Epithelial cell of esophagus (primary cell): ENCODE measurements around the gene PCNX1.
A peak's percentile ranks its signal among the peaks of the same experiment; 100 is the strongest.

Experiments
- DNase-seq: peaks from one replicate; pipeline ENCODE4 v3.0.0; 2010; ENCODE audit warnings: low read depth
- H3K4me3 ChIP-seq: 2 replicates; pipeline ENCODE4 v1.5.1; 2011; ENCODE audit warnings: mild to moderate bottlenecking, low read length, control low read depth
- TF ChIP-seq, protein P1 (sequence below): IDR thresholded peaks from 2 replicates; pipeline ENCODE4 v1.5.1; 2011; ENCODE audit warnings: low read depth, mild to moderate bottlenecking, low read length, control low read depth, inconsistent platforms; ENCODE audit not compliant: insufficient read depth; ENCODE audit errors: missing control alignments

The PCNX1 gene

DNA sequence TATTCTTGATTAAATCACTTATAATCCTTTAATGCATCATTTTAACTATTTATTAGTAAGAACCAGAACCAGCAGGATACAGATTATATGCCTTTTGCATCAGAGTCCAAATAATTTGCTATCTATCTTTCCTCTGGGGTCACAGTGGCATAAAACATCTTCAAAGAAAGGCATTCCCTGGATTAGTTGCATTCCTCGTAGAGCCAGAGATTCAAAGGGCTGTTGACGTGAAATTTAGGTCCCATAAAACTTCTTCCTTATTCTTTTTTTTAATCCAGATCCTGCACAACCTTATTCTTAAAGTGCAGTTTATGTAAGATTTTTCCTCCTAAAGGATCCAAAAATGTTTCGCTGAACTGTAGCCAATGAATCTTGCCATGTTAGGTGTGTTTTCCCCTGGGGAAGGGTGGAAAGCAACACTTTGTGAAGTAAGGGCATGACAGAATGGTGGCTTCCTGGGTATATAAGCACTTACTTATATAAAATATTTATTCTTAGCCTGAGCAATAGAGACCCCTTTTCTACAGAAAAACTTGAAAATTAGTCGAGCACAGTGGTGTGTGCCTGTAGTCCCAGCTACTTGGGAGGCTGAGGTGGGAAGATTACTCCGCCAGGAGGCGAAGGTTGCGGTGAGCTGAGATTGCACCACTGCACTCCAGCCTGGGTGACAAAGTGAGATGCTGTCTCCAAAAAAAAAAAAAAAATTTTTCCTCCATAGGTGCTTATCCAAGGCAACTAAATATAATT, 208.7 kb downstream of the PCNX1 start:
- TF ChIP-seq, protein P1, sequence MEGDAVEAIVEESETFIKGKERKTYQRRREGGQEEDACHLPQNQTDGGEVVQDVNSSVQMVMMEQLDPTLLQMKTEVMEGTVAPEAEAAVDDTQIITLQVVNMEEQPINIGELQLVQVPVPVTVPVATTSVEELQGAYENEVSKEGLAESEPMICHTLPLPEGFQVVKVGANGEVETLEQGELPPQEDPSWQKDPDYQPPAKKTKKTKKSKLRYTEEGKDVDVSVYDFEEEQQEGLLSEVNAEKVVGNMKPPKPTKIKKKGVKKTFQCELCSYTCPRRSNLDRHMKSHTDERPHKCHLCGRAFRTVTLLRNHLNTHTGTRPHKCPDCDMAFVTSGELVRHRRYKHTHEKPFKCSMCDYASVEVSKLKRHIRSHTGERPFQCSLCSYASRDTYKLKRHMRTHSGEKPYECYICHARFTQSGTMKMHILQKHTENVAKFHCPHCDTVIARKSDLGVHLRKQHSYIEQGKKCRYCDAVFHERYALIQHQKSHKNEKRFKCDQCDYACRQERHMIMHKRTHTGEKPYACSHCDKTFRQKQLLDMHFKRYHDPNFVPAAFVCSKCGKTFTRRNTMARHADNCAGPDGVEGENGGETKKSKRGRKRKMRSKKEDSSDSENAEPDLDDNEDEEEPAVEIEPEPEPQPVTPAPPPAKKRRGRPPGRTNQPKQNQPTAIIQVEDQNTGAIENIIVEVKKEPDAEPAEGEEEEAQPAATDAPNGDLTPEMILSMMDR: no peak
- DNase-seq: no peak

DNA sequence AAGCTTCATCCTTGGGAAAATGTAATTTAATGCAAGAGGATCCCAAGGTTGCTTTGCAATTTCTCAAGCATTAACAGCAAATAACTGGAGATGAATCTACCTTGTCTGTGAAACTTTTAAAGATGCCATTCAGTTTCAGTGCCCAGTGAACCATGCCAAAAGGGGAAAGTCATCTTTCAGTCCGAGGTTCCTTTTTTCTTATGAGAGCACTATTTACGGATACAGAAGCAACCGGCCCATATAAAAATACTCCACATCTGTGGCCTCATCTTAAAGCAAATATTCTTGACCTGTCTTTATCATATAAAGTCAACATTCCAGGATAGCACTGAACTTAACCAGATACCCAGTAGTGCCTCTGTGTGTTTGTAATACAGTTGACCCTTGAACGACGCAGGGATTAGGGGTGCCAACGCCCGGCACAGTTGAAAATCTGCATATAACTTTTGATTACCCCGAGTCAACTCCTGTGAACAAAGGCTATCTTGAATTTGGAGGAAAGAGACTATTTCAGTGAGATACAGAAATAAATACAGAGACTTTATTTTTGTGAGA, 209.4 kb downstream of the PCNX1 start:
- no peak overlapping the region for H3K4me3 ChIP-seq
- no peak for DNase-seq
- TF ChIP-seq, protein P1: no peak

More for the DNA sequence above, 208.7 kb downstream of the PCNX1 start:
- no peak overlapping the region for H3K4me3 ChIP-seq

DNA sequence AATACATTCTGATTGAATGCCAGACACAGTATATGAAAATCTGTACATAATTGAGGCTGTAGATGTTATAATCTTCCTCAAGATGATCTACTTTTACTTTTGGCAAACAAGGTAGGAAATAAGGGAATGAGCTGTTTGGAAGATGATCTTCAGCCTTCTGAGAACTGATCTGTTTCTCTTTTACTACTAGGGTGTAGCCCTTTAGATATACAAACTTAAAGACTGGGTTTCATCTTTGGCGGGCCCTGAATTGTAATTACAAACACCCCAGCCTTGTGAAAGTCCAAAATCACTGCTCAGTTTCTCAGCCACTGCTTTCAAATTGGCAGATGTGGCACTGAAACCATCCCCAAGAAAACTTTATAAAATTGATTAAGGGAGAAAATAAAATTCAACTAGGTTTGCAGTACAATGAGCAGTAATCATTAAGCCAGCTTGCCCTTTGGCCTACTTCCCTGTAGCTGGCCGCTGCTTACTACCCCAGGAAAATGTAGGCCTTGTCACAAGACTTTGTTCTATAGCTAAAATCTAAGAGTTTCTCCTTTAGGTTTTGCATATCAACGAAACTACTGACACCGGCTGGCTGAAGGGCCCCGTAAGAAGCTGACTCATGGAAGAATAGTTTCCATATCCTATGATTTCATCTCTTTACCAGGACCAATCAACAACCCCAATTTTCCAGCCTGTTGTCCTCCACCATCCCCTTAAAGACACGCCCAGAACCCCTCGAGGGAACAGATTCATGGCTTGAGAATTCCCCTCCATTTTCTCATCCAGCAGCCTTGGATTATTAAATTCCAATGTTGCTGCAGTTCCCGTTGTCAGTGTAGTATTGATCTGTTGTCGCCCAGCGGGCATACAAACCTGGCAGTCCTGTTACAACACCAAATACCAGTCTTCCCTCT, 210.8 kb downstream of the PCNX1 start:
- TF ChIP-seq, protein P1: no peak
- H3K4me3 ChIP-seq: no peak overlapping the region
- DNase-seq: peak; percentile 95

DNA sequence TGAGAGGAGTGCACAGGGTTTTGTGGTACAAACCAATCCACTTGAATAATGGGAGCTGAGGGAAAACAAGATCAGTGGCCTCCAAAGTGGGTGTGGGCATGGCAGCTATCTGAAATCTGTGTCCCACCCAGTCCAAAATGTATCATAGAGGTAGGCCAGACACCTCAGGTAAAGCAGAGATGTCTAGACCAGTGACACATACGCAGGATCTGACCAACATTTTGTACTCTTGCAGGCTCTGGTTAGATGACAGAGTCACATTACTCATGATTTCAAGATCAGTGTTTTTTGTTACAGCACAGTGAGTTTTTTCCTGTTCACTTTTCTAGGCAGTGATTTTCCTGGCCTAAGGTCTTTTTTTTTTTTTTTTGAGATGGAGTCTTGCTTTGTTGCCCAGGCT, 211.8 kb downstream of the PCNX1 start:
- DNase-seq: peak; percentile 93
- TF ChIP-seq, protein P1: no peak
- no peak overlapping the region for H3K4me3 ChIP-seq

DNA sequence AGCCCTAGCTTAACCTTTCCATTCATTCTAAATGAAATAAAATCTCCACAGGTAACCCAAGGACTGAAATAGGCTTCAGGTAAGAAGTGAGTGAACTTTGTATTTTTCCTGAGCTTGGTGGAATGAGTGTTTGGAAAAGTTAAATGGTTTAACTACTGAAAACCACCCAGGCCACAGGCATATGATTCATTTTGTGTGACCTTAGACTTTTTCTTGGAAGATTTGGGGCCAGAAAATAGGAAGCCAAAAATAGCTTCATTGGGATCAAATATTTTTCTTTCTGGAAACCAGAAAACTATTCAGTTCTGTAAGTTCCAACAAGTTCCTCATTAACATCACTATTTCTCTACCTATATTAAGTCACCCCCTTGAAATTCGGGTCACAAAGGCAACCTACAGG, 212.6 kb downstream of the PCNX1 start:
- DNase-seq: no peak
- H3K4me3 ChIP-seq: no peak overlapping the region
- TF ChIP-seq, protein P1: no peak

DNA sequence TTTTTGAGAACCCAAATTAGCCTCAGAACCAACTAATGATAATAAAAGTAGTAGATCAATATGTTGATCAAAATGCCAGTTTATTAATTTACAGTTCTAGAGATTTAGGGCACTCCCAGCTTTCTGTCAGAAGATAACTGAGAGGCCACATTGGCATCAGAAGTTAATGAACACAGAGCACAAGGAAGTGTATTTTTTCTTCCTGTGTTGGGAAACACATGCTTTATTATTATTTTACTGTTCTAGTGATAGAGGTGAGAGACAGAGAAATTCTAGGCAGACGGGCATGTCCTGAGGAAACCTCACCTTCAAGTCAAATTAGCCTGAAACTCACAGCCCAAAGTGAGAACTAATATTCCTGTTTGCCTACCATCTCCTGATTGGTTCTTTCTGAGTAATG, 213.7 kb downstream of the PCNX1 start:
- no peak overlapping the region for H3K4me3 ChIP-seq
- TF ChIP-seq, protein P1: no peak
- DNase-seq: no peak
